HG03196 (cell line): Measurements from ENCODE around the gene PLBD1.

ENCODE experiments used
- ATAC-seq: cut with Tn5 transposase; IDR thresholded peaks from one replicate; pipeline ENCODE4 v1.9.1; 2021; ENCODE audit not compliant: unreplicated experiment

PLBD1 gene

GRCh38 chr12:14567351-14568162, at the start of gene PLBD1:
Gene PLBD1, minus strand, starts transcription at chr12:14567883. Its CDS starts 187 bp downstream, at chr12:14567696.
- ATAC-seq: no peak

GRCh38 chr12:14614704-14615121, 47.0 kb upstream of the PLBD1 start:
- peak; percentile 45 for ATAC-seq

DNA sequence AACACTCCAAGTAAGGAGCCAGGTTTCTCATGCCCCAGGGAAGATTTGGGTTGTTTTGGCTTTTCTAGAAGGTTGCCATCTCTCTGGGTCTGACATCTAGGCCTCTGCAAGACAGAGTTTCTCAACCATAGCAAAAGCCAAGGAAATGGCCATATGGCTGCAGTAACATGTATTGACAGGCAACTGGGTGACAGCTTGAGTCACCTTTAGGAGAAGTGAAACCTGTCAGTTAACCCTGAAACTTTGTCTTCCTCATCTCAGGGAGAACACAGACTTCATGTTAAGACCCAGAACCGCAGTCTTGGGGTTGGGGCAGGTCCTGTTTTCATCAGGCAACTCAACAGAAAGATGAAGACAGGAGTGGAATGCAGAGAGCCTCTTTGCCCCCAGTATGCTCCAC, 46.0 kb upstream of the PLBD1 start:
- peak; percentile 93 for ATAC-seq

DNA sequence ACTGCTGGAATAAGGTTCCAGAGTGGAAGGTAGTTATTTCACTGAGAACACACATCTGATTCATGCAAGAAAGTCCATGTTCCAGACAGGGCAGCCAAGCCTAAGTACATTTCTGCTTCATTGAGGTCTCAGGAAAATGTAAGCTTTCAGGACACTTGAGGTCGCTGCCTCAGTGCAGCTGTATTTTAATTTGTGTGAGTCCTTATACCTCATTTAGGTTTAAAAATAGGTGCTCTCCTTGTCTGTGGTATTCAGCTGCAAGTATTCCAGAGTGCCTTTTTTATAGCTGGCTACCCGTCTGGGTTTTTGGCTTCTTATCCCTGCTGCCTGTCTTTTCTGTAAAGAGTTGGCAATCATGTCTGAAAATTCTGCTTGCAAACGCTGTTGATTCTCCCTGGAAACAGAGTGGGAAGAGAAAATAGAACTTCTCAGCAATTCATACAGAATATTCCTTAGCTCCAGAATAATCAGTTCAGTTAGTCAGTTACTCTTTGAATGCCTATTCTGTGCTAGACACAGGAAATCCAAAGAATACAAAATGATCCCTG, 45.3 kb upstream of the PLBD1 start:
- no peak for ATAC-seq

DNA sequence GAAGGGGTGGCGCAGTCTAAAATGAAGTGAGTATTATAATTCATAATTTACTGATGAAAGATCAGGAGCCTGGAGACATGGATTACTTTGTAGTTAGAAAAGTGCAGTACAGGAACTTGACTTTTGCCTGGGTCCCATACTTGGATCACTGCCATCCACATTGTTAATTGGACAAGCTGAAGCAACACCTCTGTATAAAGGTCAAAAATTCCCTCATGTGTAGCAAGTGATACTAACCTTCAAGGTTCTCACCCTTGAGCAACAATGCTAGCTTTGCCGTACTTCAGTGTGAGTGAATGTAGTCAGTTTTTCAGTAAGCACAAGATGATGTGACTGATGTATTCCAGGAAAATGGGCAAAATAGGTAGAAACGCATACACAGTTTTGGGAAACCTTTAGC, 44.6 kb upstream of the PLBD1 start:
- ATAC-seq: no peak

GRCh38 chr12:14611640-14612203, 44.0 kb upstream of the PLBD1 start:
- no peak for ATAC-seq

DNA sequence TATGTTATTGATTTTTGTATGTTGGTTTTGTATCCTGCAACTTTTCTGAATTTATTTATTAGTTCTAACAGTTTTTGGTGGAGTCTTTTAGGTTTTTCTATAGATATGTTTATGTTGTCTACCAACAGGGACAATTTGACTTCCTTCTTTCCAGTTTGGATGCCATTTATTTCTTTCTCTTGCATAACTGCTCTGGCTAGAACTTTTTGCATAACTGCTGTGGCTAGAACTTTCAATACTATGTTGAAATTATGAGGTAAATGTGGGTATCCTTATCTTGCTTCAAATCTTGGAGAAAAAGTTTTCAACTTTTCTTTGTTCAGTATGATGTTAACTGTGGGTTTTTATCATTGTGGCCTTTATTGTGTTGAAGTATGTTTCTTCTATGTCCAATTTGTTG, 39.9 kb upstream of the PLBD1 start:
- no peak for ATAC-seq

- no peak for ATAC-seq
Measured at GRCh38 chr12:14605401-14605989, 37.8 kb upstream of the PLBD1 start.

DNA sequence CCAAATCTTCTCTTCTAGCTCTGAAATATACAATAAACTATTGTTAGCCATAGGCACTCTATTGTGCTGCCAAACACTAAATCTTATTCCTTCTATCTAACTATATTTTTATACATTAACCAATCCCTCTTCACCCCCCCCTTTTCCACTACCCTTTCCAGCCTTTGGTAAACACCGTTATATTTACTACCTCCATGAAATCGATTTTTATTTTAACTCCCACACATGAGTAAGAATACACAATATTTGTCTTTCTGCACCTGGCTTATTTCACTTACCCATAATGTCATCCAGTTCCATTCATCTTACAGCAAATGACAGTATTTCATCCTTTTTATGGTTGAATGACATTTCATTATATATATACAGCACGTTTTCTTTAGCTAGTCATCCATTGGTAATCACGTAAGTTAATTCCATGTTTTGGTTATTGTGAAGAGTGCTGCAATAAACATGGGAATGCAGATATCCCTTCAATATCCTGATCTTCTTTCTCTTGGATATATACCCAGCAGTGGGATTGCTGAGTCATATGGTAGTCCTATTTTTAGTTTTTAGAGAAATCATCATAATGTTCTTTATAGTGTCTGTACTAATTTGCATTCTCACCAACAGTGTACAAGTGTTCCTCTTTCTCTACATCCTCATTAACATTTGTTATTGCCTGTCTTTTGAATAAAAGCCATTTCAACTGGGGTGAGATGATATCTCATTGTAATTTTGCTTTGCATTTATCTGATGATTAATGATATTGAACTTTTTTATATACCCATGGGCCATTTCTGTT, 34.2 kb upstream of the PLBD1 start:
- ATAC-seq: no peak

DNA sequence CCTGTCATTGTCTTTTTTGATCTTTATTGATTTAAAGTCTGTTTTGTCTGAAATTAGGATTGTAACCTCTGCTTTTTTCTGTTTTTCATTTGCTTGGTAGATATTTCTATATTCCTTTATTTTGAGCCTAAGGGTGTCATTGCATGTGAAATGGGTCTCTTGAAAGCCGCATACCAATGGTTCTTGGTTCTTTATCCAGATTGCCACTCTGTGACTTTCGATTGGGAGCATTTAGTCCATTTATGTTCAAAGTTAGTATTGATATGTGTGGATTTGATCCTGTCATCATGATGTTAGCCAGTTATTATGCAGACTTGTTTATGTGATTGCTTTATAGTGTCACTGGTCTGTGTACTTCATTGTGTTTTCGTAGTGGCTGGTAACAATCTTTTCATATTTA, 29.8 kb upstream of the PLBD1 start:
- ATAC-seq: no peak

GRCh38 chr12:14591719-14592118, 24.0 kb upstream of the PLBD1 start:
- no peak for ATAC-seq

GRCh38 chr12:14589169-14590004, 21.7 kb upstream of the PLBD1 start:
- ATAC-seq: no peak

DNA sequence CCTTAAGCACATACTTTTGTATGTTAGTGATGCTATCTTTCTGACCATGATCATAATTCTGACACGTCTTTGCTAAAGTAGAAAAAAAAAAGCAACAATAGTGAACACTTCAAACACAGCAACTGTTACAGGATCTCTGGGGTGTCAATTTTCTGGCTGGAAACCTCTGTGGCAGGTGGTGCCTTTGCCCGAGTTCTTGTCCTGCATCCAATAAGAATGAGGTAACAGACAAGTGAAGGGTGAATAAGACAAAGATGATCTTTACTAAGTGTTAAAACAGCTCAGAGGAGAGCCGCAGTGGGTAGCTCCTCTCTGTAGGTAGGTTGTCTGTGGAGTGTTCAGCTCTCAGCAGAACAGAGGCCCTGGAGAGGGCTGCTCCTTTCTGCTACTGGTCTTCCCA, 20.9 kb upstream of the PLBD1 start:
- no peak for ATAC-seq

DNA sequence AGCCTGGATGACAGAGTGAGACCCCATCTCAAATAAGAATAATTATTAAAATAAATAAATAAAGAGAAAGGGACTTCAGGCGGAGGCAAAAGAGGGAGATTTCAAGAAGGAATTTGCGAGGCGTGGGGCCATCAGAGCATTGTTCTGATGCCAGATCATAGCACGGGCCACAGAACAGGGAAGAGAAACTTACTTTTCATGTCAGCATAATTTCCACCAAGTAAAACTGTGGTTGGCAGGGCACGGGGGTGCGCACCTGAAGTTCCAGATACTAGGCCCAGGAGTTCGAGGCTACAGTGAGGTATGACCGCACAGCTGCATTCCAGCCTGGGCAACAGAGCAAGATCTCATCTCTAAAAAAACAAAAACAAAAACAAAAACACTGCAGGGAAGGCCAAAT, 11.0 kb upstream of the PLBD1 start:
- ATAC-seq: no peak

- ATAC-seq: no peak
Measured at GRCh38 chr12:14577344-14577743, 9.7 kb upstream of the PLBD1 start.

DNA sequence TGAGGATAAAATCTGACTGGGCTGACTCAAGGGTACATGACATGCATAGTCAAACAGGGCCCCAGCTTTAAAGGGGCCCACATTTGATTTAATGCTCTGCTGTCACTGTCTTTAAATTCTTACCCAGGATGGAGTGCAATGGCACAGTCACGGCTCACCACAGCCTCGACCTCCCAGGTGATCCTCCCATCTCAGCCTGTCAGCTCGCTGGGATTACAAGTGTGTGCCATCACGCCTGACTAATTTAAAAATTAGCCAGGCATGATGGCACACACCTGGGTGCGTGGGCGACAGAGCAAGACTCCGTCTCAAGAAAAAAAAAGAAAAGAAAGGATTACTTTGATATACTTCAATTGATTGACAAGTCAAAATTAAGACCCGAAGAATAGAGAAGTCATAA, 9.2 kb upstream of the PLBD1 start:
- ATAC-seq: no peak

GRCh38 chr12:14575585-14575984, 7.9 kb upstream of the PLBD1 start:
- ATAC-seq: no peak

GRCh38 chr12:14573118-14573517, 5.4 kb upstream of the PLBD1 start:
- ATAC-seq: no peak

DNA sequence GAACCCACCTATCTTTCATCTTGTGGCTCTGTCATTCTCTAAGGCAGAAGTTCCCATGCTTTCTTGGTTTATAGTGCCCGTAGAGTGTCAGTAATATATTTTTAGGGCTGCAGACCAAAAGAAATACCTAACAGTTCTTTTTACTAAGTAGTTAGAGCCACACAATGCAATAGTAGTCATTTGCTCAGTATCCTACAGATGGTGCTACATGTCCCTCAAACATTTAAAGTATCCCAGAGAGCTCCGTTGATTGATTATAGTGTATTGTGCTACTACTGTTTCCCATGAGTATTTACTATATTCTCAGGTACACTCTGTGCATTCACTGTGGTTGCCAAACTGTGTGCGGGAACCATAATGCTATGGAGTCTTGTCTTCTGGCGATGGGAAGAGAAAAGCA, 4.7 kb upstream of the PLBD1 start:
- ATAC-seq: no peak

GRCh38 chr12:14571779-14572178, 4.1 kb upstream of the PLBD1 start:
- no peak for ATAC-seq
